IMR-90 (cell line): ENCODE results near the gene GOLGA6A.

Experiments
- BHLHE40 ChIP-seq: fragments of 150-350 bp; IDR thresholded peaks from 2 replicates; pipeline ENCODE4 v1.6.1; 2016; ENCODE audit warnings: mild to moderate bottlenecking, low read depth, low read length
- CTCF ChIP-seq: conservative IDR thresholded peaks from 2 replicates; pipeline ENCODE4 v1.5.1; 2012; ENCODE audit warnings: mild to moderate bottlenecking, low read depth, low read length, improper control_type of control experiment
- ELK1 ChIP-seq: fragments of 150-350 bp; IDR thresholded peaks from 2 replicates; pipeline ENCODE4 v1.6.1; 2016; ENCODE audit warnings: low read depth, mild to moderate bottlenecking, low read length, moderate library complexity, borderline replicate concordance
- MAFK ChIP-seq: IDR thresholded peaks from 2 replicates; pipeline ENCODE4 v1.6.1; 2012; ENCODE audit warnings: low read depth, low read length, improper control_type of control experiment
- POLR2A ChIP-seq: IDR thresholded peaks from 2 replicates; pipeline ENCODE4 v1.6.1; 2012; ENCODE audit warnings: mild to moderate bottlenecking, low read depth, low read length

GRCh38 chr15:74123131-74123429 is 40.7 kb upstream of the GOLGA6A start:
- TF ChIP-seq CTCF (no peak), BHLHE40 (no peak), ELK1 (no peak), POLR2A (no peak), MAFK (no peak)
